NT2/D1 (cell line): ENCODE data around the gene MRPS9.

Source experiments
- DNase-seq: peaks from one replicate; pipeline ENCODE4 v3.0.0-alpha.2; 2011; ENCODE audit warnings: low read depth, low spot score
- H3K27me3 ChIP-seq: 2 replicates; pipeline ENCODE4 v1.6.0; 2011; ENCODE audit warnings: mild to moderate bottlenecking; ENCODE audit not compliant: insufficient read length, insufficient read depth
- H3K36me3 ChIP-seq: 2 replicates; pipeline ENCODE4 v1.6.1; 2011; ENCODE audit warnings: mild to moderate bottlenecking, low read length, mixed read lengths; ENCODE audit not compliant: insufficient read depth, insufficient read length
- H3K4me1 ChIP-seq: 2 replicates; pipeline ENCODE4 v1.5.1; 2011; ENCODE audit not compliant: insufficient read depth, insufficient read length
- H3K4me3 ChIP-seq: 2 replicates; pipeline ENCODE4 v1.5.1; 2011; ENCODE audit warnings: low read depth; ENCODE audit not compliant: insufficient read length
- H3K9ac ChIP-seq: 2 replicates; pipeline ENCODE4 v1.6.0; 2011; ENCODE audit warnings: low read depth; ENCODE audit not compliant: insufficient read length
- H3K9me3 ChIP-seq: 2 replicates; pipeline ENCODE4 v1.5.1; 2011; ENCODE audit warnings: mild to moderate bottlenecking, low read length; ENCODE audit not compliant: insufficient read depth
- SUZ12 ChIP-seq: IDR thresholded peaks from 2 replicates; pipeline ENCODE4 v1.6.1; 2011; ENCODE audit not compliant: insufficient read length, insufficient read depth; ENCODE audit errors: extremely low read depth
- YY1 ChIP-seq: IDR thresholded peaks from 2 replicates; pipeline ENCODE4 v1.6.1; 2011; ENCODE audit not compliant: insufficient read length, insufficient read depth
- ZNF274 ChIP-seq: IDR thresholded peaks from 2 replicates; pipeline ENCODE4 v1.6.1; 2011; ENCODE audit warnings: mild to moderate bottlenecking, low read depth, low read length

Gene MRPS9

DNA sequence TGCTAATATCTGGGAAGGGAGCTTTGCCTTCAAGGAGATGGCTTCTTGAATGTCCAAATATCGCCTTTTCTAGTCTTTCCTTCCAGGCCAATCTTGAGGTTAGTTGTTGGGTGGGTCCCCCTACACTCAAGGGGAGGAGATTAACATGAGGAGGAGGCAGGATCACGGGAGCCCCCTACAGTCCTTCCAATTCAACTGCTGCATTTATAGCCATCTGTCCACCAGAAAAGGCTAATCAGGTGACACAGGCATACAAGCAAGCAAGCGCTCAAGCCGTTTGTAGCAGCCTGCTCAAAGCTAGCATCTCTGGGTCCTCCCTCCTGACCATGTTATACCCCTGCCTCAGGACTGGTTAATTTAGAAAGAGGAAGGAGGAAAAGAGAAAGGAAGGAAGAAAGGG lies 87.6 kb downstream of the MRPS9 start:
- Histone ChIP-seq H3K27me3 (no peaks in the 10 kb centered on the region), H3K9ac (no peak overlapping the region), H3K36me3 (no peaks in the 10 kb centered on the region), H3K4me3 (no peak overlapping the region), H3K9me3 (no peaks in the 10 kb centered on the region), H3K4me1 (no peaks in the 10 kb centered on the region)
- no peak for DNase-seq
- no peak for TF ChIP-seq ZNF274
- no peak for TF ChIP-seq SUZ12
- TF ChIP-seq YY1 = no peak

DNA sequence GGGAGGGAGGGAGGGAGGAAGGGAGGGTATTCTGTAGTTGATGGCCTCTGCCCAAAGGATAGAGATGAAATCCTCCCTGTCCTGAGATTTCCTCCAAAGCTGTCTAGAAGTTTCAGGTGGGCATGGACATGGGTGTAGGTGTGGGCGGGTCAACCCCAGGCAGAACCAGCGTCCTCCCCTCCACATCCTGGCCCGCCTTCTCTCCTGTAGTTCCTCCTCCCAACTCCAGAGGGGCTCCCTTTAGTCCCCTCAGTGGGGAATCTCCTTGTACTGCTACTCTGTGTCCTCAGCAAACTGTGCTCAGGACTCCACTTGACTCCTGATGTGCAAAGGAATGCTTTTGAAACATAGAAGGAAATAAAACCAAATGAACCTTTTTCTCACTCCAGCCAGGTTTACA lies 88.1 kb downstream of the MRPS9 start:
- Histone ChIP-seq H3K27me3 (no peaks in the 10 kb centered on the region), H3K4me1 (no peaks in the 10 kb centered on the region), H3K9me3 (no peaks in the 10 kb centered on the region), H3K9ac (no peak overlapping the region), H3K36me3 (no peaks in the 10 kb centered on the region), H3K4me3 (no peak overlapping the region)
- TF ChIP-seq YY1 = no peak
- no peak for TF ChIP-seq ZNF274
- no peak for TF ChIP-seq SUZ12
- DNase-seq = no peak

DNA sequence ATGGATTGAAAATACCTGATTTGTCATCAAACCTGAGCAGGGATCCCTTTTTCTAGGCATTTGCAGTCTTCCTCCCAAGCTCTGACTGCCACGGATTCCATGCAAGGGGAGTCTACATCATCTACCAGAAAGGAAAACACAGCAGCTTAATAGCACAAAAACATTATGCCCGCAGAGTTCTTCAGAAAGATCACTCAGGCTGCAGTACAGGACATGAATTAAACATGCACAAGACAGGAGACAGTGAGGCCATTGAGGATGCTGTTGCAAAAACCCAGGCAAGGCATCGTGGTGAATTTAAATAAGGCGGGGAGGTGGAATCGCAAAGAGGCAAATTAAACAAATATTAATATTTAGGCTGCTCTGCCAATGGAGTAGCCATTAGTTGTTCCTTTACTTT lies 88.5 kb downstream of the MRPS9 start:
- no peak overlapping the region for H3K4me3 ChIP-seq
- H3K36me3 ChIP-seq = no peaks in the 10 kb centered on the region
- H3K4me1 ChIP-seq = no peaks in the 10 kb centered on the region
- no peak overlapping the region for H3K9ac ChIP-seq
- no peaks in the 10 kb centered on the region for H3K9me3 ChIP-seq
- DNase-seq = no peak
- TF ChIP-seq ZNF274 (no peak), YY1 (no peak), SUZ12 (no peak)
- H3K27me3 ChIP-seq = no peaks in the 10 kb centered on the region

DNA sequence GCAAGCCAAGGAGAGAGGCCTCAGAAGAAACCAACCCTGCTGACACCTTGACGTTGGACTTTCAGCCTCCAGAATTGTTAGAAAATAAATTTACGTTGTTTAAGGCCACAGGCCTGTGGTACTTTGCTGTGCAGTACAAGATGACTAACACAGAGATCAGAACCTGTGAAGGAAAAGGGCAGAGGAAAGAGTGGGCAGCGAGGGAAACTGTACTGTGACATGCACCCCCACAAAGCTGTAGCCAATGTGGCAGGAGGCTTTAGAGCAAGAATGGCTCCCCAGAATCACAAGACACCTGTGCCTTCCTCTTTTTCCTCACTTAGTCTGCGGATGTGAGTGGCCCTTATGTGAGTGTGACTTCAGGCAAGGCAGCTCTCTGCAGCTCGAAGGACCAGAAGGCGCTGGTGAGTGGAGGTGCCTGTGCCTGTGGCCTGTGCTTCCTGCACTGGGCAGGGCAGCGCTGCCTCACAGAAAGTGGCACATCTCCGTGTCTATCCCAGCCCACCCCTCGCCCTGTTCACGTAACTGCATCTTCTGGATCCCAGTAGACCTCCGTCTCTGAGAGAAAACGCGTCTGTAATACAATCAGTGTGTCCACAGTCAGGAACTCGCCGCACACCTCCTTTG lies 89.5 kb downstream of the MRPS9 start:
- TF ChIP-seq YY1 (no peak), SUZ12 (no peak), ZNF274 (no peak)
- Histone ChIP-seq H3K9ac (no peak overlapping the region), H3K9me3 (no peaks in the 10 kb centered on the region), H3K27me3 (no peaks in the 10 kb centered on the region), H3K4me3 (no peak overlapping the region), H3K4me1 (no peaks in the 10 kb centered on the region), H3K36me3 (no peaks in the 10 kb centered on the region)
- DNase-seq = no peak

DNA sequence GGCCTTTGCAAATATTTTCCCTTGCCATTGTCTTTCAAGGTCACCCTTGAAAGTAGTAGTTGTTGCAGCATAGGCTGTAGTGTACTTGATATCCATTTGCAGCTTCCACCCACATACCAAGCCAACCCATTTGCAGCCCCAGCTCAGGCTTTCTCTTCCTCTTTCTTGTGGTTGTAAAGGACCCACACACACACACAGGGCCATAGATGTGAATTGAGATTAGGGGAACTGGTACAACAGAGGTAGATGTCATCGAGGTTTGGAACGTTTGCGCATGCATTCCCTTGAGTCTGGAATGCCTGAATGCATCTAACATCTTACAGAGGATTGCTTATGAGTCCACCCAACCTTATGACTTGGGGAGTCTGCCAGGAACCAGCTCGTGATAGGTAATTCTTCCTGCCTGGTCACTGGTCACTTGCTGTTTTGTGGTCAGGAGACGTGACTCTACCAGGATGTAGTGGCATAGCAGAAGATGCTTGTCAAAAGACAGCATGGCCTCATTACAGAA lies 91.9 kb downstream of the MRPS9 start:
- TF ChIP-seq ZNF274 (no peak), YY1 (no peak), SUZ12 (no peak)

DNA sequence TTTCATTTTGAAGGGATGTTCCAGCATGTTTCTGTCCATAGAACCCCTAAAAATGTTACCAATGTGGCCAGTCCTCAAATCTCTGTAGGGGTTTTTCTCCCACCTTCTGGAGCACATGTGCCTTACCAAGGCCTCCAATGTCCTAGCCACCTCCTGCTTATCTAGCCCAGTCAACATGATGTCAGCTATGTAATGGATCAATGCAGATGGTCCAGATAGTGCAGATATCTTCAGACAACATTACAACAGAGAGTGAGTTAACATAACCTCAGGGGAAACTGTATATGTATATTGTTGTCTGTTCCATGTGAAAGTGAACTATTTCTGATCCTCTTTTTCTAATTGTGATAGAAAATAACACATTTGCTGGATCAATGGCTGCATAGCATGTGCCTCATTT lies 92.7 kb downstream of the MRPS9 start:
- DNase-seq = no peak
- Histone ChIP-seq H3K27me3 (no peaks in the 10 kb centered on the region), H3K9ac (no peak overlapping the region), H3K4me1 (no peaks in the 10 kb centered on the region), H3K9me3 (no peaks in the 10 kb centered on the region), H3K36me3 (no peaks in the 10 kb centered on the region), H3K4me3 (no peak overlapping the region)
- TF ChIP-seq YY1 = no peak
- TF ChIP-seq SUZ12 = no peak
- TF ChIP-seq ZNF274 = no peak

More for the DNA sequence above, 91.9 kb downstream of the MRPS9 start:
- no peak overlapping the region for H3K4me3 ChIP-seq
- no peaks in the 10 kb centered on the region for H3K36me3 ChIP-seq
- H3K27me3 ChIP-seq = no peaks in the 10 kb centered on the region
- H3K4me1 ChIP-seq = no peaks in the 10 kb centered on the region
- no peak for DNase-seq
- H3K9ac ChIP-seq = no peak overlapping the region
- no peaks in the 10 kb centered on the region for H3K9me3 ChIP-seq

DNA sequence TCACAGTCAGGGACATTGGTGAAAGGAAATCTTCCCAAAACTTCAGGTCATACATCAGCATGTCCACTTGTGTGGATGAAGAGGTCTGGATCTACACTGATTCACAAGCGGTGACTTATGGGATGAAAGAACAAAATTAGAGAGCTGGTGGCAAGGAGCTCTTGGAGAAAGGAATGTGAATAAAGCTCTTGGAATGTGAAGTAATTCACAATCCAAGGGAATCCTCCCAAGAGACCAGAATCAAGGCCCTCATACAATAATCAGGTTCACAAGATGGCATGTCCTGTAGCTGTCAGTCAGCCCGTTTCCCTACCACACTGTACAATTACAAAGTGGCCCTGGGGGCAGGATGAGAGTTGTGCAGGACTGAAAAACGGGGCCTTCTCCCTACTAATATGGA lies 96.2 kb downstream of the MRPS9 start:
- Histone ChIP-seq H3K27me3 (no peaks in the 10 kb centered on the region), H3K9ac (no peak overlapping the region), H3K9me3 (no peaks in the 10 kb centered on the region), H3K4me3 (no peak overlapping the region), H3K36me3 (no peaks in the 10 kb centered on the region), H3K4me1 (peaks cover 3% of the 10 kb centered on the region)
- no peak for DNase-seq
- no peak for TF ChIP-seq SUZ12
- no peak for TF ChIP-seq ZNF274
- no peak for TF ChIP-seq YY1

DNA sequence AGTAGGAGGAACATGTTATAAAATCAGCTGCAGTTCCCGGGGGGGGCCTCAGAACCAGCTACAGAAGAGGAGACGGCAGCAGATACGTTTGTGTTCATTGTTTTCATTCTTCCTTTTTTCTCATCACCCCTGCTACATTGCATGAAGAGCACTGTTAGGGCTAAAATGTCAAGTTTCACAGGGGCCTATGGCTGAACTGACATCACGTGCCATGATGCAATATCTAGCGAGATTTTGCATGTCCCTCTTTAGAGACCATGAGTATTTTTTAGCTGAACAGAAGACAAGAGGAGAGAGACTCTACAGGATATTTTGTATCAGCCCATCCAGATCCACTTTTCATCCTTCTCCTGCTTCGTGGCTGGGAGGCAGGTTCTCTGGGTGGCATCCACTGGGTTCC lies 97.6 kb downstream of the MRPS9 start:
- no peak for DNase-seq
- Histone ChIP-seq H3K9ac (no peak overlapping the region), H3K4me3 (no peak overlapping the region), H3K9me3 (no peaks in the 10 kb centered on the region), H3K27me3 (no peaks in the 10 kb centered on the region), H3K36me3 (no peaks in the 10 kb centered on the region), H3K4me1 (peaks cover 3% of the 10 kb centered on the region)
- TF ChIP-seq YY1 = no peak
- no peak for TF ChIP-seq SUZ12
- no peak for TF ChIP-seq ZNF274
